OCI-M2 (cell line): Measurements from ENCODE around the gene ITGA2.

Experiments used
- DNase-seq: peaks from one replicate; lab custom pipeline; 2025; ENCODE audit not compliant: unreplicated experiment; lab: John Stamatoyannopoulos, UW

Gene ITGA2

GRCh38 chr5:53055365-53055764 lies 66.2 kb downstream of the ITGA2 start:
- no peak for DNase-seq

- no peak for DNase-seq
Observed at GRCh38 chr5:53059281-53059680, 70.1 kb downstream of the ITGA2 start.

- DNase-seq: no peak
Observed at GRCh38 chr5:53063176-53063575, 74.0 kb downstream of the ITGA2 start.

GRCh38 chr5:53063791-53064190 lies 74.6 kb downstream of the ITGA2 start:
- DNase-seq: no peak

- DNase-seq: no peak
Observed at GRCh38 chr5:53066088-53066487, 76.9 kb downstream of the ITGA2 start.

- DNase-seq: no peak
Observed at GRCh38 chr5:53067641-53068040, 78.5 kb downstream of the ITGA2 start.

GRCh38 chr5:53068291-53068836 lies 79.2 kb downstream of the ITGA2 start:
- DNase-seq: no peak

GRCh38 chr5:53069626-53070025 lies 80.5 kb downstream of the ITGA2 start:
- DNase-seq: no peak

- no peak for DNase-seq
Observed at GRCh38 chr5:53071298-53071697, 82.1 kb downstream of the ITGA2 start.

- no peak for DNase-seq
Observed at GRCh38 chr5:53071738-53072137, 82.6 kb downstream of the ITGA2 start.

GRCh38 chr5:53073348-53073747 lies 84.2 kb downstream of the ITGA2 start:
- no peak for DNase-seq

GRCh38 chr5:53076014-53076583 lies 86.9 kb downstream of the ITGA2 start:
- DNase-seq: no peak

GRCh38 chr5:53080271-53080670 lies 91.1 kb downstream of the ITGA2 start:
- no peak for DNase-seq

- DNase-seq: no peak
Observed at GRCh38 chr5:53083927-53084326, 94.8 kb downstream of the ITGA2 start.

- no peak for DNase-seq
Observed at GRCh38 chr5:53084546-53085255, 95.5 kb downstream of the ITGA2 start.

- DNase-seq: no peak
Observed at GRCh38 chr5:53087171-53087570, 98.0 kb downstream of the ITGA2 start.

- DNase-seq: no peak
Observed at GRCh38 chr5:53087621-53088121, 98.5 kb downstream of the ITGA2 start.

GRCh38 chr5:53089481-53089991 lies 100.4 kb downstream of the ITGA2 start:
- DNase-seq: no peak

GRCh38 chr5:53090229-53090628 lies 101.1 kb downstream of the ITGA2 start:
- no peak for DNase-seq

- no peak for DNase-seq
Observed at GRCh38 chr5:53091289-53091688, 102.1 kb downstream of the ITGA2 start.

GRCh38 chr5:53092242-53092641 lies 103.1 kb downstream of the ITGA2 start:
- no peak for DNase-seq

GRCh38 chr5:53095217-53095616 lies 106.1 kb downstream of the ITGA2 start:
- no peak for DNase-seq
